ENCODE measurements around the gene EHD1. TPM values are rescaled to one million over a fixed set of nuclear protein-coding genes. Genes with fewer than 3 reads are reported as not detected.

The EHD1 gene
- total RNA-seq, 1 experiment from 2014 or later: 110 TPM

- BruUV-seq (replicated peaks): no TSS peak
- H3K4me1 ChIP-seq (replicated peaks; ENCODE audit: insufficient read depth): peaks cover 74% of the 10 kb centered on the region
- no peaks in the 10 kb centered on the region for H3K27me3 ChIP-seq (ENCODE audit: insufficient read depth, low read depth)
- peaks cover 25% of the 10 kb centered on the region for H3K79me2 ChIP-seq (ENCODE audit: low read depth)
- intact Hi-C loops (cut with micrococcal nuclease; ENCODE audit: unreplicated experiment): loop anchor here (5.0 kb wide), 2 partner anchors 178 to 403 kb away; partner anchors contain the start of gene SNX15
- CTCF ChIA-PET: interaction anchor here (0.6 to 3.3 kb wide), 6 partner anchors 8 to 74 kb away, joined by 3 to 23 read pairs (median 6); partner anchors contain the start of gene PPP2R5B
- H3K9me2 ChIP-seq (ENCODE audit: insufficient read depth): no peaks in the 10 kb centered on the region
- TF ChIP-seq EZH2 (IDR thresholded peaks at IDR 0.05; ENCODE audit: low read depth): no peak
- TF ChIP-seq, protein P1, sequence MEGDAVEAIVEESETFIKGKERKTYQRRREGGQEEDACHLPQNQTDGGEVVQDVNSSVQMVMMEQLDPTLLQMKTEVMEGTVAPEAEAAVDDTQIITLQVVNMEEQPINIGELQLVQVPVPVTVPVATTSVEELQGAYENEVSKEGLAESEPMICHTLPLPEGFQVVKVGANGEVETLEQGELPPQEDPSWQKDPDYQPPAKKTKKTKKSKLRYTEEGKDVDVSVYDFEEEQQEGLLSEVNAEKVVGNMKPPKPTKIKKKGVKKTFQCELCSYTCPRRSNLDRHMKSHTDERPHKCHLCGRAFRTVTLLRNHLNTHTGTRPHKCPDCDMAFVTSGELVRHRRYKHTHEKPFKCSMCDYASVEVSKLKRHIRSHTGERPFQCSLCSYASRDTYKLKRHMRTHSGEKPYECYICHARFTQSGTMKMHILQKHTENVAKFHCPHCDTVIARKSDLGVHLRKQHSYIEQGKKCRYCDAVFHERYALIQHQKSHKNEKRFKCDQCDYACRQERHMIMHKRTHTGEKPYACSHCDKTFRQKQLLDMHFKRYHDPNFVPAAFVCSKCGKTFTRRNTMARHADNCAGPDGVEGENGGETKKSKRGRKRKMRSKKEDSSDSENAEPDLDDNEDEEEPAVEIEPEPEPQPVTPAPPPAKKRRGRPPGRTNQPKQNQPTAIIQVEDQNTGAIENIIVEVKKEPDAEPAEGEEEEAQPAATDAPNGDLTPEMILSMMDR (conservative IDR thresholded peaks at IDR 0.05): no peak
- peak overlapping the region; percentile 47; the same call in 1 of the 2 replicates for H3K4me2 ChIP-seq
- POLR2A ChIA-PET (ENCODE audit: unreplicated experiment): interaction anchor here (0.6 kb wide), 2 partner anchors 30 to 38 kb away, joined by 3 to 15 read pairs; no protein-coding TSS in a partner anchor
- H3K9me3 ChIP-seq (ENCODE audit: insufficient read depth, low read depth): no peaks in the 10 kb centered on the region
- no peak overlapping the region for H2AFZ ChIP-seq
- H3F3A ChIP-seq (ENCODE audit: insufficient read depth, low read depth): peaks cover 65% of the 10 kb centered on the region; the same call in 1 of the 2 replicates
- DNase-seq: no peak
- no peak overlapping the region for H3K4me3 ChIP-seq
- H3K36me3 ChIP-seq (ENCODE audit: low read depth): peaks cover 12% of the 10 kb centered on the region; the same call in 1 of the 2 replicates
- H4K20me1 ChIP-seq (ENCODE audit: insufficient read depth): no peaks in the 10 kb centered on the region
- H3K27ac ChIP-seq: no peak overlapping the region
Observed at GRCh38 chr11:64849598-64850356, 28.6 kb downstream of the EHD1 start.

GRCh38 chr11:64848826-64849597, 29.4 kb downstream of the EHD1 start:
- Histone ChIP-seq H3K79me2 (ENCODE audit: low read depth) (peaks cover 21% of the 10 kb centered on the region), H3K4me3 (no peak overlapping the region), H3K36me3 (ENCODE audit: low read depth) (peaks cover 9% of the 10 kb centered on the region; the same call in 1 of the 2 replicates), H2AFZ (no peak overlapping the region), H3K9me3 (ENCODE audit: insufficient read depth, low read depth) (no peaks in the 10 kb centered on the region), H3K27ac (no peak overlapping the region), H3K27me3 (ENCODE audit: insufficient read depth, low read depth) (no peaks in the 10 kb centered on the region), H3K9me2 (ENCODE audit: insufficient read depth) (no peaks in the 10 kb centered on the region), H4K20me1 (ENCODE audit: insufficient read depth) (no peaks in the 10 kb centered on the region), H3K4me2 (peak overlapping the region; percentile 47), H3K4me1 (replicated peaks; ENCODE audit: insufficient read depth) (peaks cover 68% of the 10 kb centered on the region), H3F3A (ENCODE audit: insufficient read depth, low read depth) (peaks cover 59% of the 10 kb centered on the region; the same call in 1 of the 2 replicates)
- CTCF ChIA-PET: interaction anchor here (0.5 to 3.3 kb wide), 15 partner anchors 16 to 564 kb away, joined by 3 to 23 read pairs (median 4); partner anchors contain the start of genes ARL2, PPP2R5B and SNX15
- no TSS peak for BruUV-seq (replicated peaks)
- no peak for TF ChIP-seq EZH2 (IDR thresholded peaks at IDR 0.05; ENCODE audit: low read depth)
- TF ChIP-seq, protein P1 (conservative IDR thresholded peaks at IDR 0.05): no peak; the same call in 1 of the 2 replicates
- intact Hi-C loops (cut with micrococcal nuclease; ENCODE audit: unreplicated experiment): loop anchor here (1.0 to 5.0 kb wide), 3 partner anchors 7 to 403 kb away; partner anchors contain the start of gene SNX15
- peak; percentile 88 to 90 for DNase-seq
- POLR2A ChIA-PET (ENCODE audit: unreplicated experiment): interaction anchor here (0.5 to 1.6 kb wide), 10 partner anchors 12 to 500 kb away, joined by 3 to 15 read pairs (median 4); partner anchors contain the start of gene SF1

Measured in PC-9 (cell line).